Kidney epithelial cell (primary cell): Measurements from ENCODE around the gene ASIC1. TPM values are rescaled to one million over a fixed set of nuclear protein-coding genes. Genes with fewer than 3 reads are reported as not detected.

ENCODE experiments used
- DNase-seq: peaks from one replicate; pipeline ENCODE4 v3.0.0-alpha.2; 2010; ENCODE audit warnings: low read depth
- H3K27me3 ChIP-seq: 2 replicates; pipeline ENCODE4 v1.6.0; 2011; ENCODE audit warnings: low read length; ENCODE audit not compliant: control insufficient read depth, insufficient read depth
- H3K36me3 ChIP-seq: 2 replicates; pipeline ENCODE4 v1.5.1; 2011; ENCODE audit warnings: low read length; ENCODE audit not compliant: control insufficient read depth, insufficient read depth
- H3K4me3 ChIP-seq: 2 replicates; pipeline ENCODE4 v1.5.1; 2011; ENCODE audit warnings: low read depth, mild to moderate bottlenecking, control low read depth, low read length
- CTCF ChIP-seq: IDR thresholded peaks from 2 replicates; pipeline ENCODE4 v1.5.1; 2011; ENCODE audit warnings: mild to moderate bottlenecking, moderate library complexity, low read length, control low read depth, inconsistent platforms; ENCODE audit not compliant: insufficient read depth, poor library complexity, severe bottlenecking
- total RNA-seq: library from RNA; depleted of rRNA; stranded (reverse); fragments of >200 nt; gene quantifications from 2 replicates; pipeline ENCODE4 v1.2.3, GENCODE V29; 2015

The ASIC1 gene
- total RNA-seq, 1 donor from 2014 or later, result 0.75 TPM

DNA sequence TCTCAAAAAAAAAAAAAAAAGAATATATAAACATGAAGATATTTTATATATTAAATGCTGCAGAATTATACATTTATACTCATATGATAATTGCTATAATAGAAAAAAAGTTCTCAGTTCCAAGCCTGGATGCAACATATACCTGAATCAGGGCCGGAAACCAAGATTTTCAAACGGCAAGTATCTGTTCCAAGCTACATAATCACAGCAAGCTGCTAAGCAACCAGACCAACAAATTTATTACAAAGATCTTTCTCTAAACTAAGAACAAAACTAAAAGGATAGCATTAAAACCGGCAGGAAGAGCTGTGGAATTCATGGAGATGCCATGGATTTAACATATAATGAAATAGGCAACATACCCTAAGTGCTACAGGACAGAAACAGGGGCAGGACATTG, 39.2 kb upstream of the ASIC1 start:
- H3K27me3 ChIP-seq, result no peaks in the 10 kb centered on the region
- H3K36me3 ChIP-seq, result peaks cover 3% of the 10 kb centered on the region
- DNase-seq, result no peak
- no peak overlapping the region for H3K4me3 ChIP-seq
- TF ChIP-seq CTCF, result no peak

DNA sequence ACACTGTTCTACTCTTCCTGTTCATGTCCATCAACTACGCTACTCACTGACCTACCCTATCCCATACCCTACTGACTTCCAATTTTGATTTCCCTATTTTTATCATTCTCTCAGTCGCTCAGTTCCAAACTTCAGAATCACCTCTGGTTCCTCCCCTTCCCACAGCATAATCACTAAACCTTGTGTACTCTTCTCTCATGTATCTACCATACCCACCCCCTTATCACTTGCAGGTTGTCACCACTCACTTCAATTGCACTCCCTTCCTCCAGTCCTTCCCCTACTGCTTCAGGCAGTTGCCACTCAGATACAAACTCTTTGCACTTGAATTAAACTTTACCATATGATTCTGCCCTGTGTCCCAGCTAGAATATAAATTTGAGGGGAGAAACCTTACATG, 38.4 kb upstream of the ASIC1 start:
- Histone ChIP-seq H3K27me3 (no peaks in the 10 kb centered on the region), H3K4me3 (no peak overlapping the region), H3K36me3 (peaks cover 3% of the 10 kb centered on the region)
- no peak for DNase-seq
- TF ChIP-seq CTCF, result no peak

DNA sequence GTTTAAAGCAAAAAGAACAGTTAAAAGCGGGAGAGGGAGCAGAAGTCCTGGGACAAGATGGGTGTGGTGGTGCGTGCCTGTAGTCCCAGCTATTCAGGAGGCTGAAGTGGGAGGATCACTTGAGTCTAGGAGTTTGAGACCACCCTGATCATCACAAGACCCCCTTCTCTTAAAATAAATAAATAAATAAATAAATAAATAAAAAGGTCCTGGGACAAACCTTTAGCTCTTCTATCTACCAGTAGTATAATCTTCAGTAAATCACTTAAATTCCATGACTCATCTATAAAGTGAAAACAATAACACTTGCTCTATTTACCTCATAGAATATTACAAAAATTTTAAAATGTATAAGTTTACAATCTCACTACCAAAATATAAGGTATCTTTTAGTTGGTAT, 37.9 kb upstream of the ASIC1 start:
- Histone ChIP-seq H3K27me3 (no peaks in the 10 kb centered on the region), H3K36me3 (peaks cover 3% of the 10 kb centered on the region), H3K4me3 (no peak overlapping the region)
- no peak for TF ChIP-seq CTCF
- no peak for DNase-seq

- H3K36me3 ChIP-seq, result no peaks in the 10 kb centered on the region
- H3K27me3 ChIP-seq, result no peaks in the 10 kb centered on the region
- no peak for DNase-seq
- H3K4me3 ChIP-seq, result no peak overlapping the region
- TF ChIP-seq CTCF, result no peak
Measured at GRCh38 chr12:50021031-50021430, 36.4 kb upstream of the ASIC1 start.

- H3K27me3 ChIP-seq, result no peaks in the 10 kb centered on the region
- no peaks in the 10 kb centered on the region for H3K36me3 ChIP-seq
- no peak for TF ChIP-seq CTCF
- no peak for DNase-seq
- no peak overlapping the region for H3K4me3 ChIP-seq
Measured at GRCh38 chr12:50022903-50023302, 34.5 kb upstream of the ASIC1 start.

- no peak for TF ChIP-seq CTCF
Measured at GRCh38 chr12:50024227-50024626, 33.2 kb upstream of the ASIC1 start.

More at GRCh38 chr12:50024227-50024626, 33.2 kb upstream of the ASIC1 start:
- H3K36me3 ChIP-seq, result no peaks in the 10 kb centered on the region
- no peak for DNase-seq
- no peaks in the 10 kb centered on the region for H3K27me3 ChIP-seq
- H3K4me3 ChIP-seq, result peak overlapping the region; percentile 83
